Choroid plexus epithelial cell (primary cell): Measurements from ENCODE around the gene STAG1.
A peak's percentile ranks its signal among the peaks of the same experiment; 100 is the strongest.
"Not testable (repeated sequence)": the region's sequence is repeated elsewhere in the genome, so short reads cannot be mapped to it uniquely, and the experiment has no call there.

ENCODE experiments used
- DNase-seq: peaks from one replicate; pipeline ENCODE4 v3.0.0-alpha.2; 2010; ENCODE audit warnings: low read depth
- H3K4me3 ChIP-seq: 2 replicates; pipeline ENCODE4 v1.5.1; 2011; ENCODE audit warnings: low read depth, mild to moderate bottlenecking, control low read depth, low read length, moderate library complexity
- CTCF ChIP-seq: conservative IDR thresholded peaks from 2 replicates; pipeline ENCODE4 v1.5.1; 2011; ENCODE audit warnings: low read depth, mild to moderate bottlenecking, control low read depth, inconsistent platforms, low read length, moderate library complexity

STAG1 gene

GRCh38 chr3:136380530-136380929, 371.6 kb downstream of the STAG1 start:
- H3K4me3 ChIP-seq: no peak overlapping the region
- peak; percentile 22 for DNase-seq
- no peak for TF ChIP-seq CTCF

GRCh38 chr3:136378011-136378410, 374.2 kb downstream of the STAG1 start:
- no peak for TF ChIP-seq CTCF
- no peak for DNase-seq
- no peak overlapping the region for H3K4me3 ChIP-seq

GRCh38 chr3:136377508-136377907, 374.7 kb downstream of the STAG1 start:
- DNase-seq: no peak
- no peak overlapping the region for H3K4me3 ChIP-seq
- no peak for TF ChIP-seq CTCF

- not testable (repeated sequence) for DNase-seq, H3K4me3 ChIP-seq
These were observed 376.4 kb downstream of the STAG1 start for GRCh38 chr3:136375800-136376199.

GRCh38 chr3:136366289-136366688, 385.9 kb downstream of the STAG1 start:
- DNase-seq: peak; percentile 54
- H3K4me3 ChIP-seq: no peak overlapping the region
- TF ChIP-seq CTCF: no peak

GRCh38 chr3:136353461-136353860, 398.7 kb downstream of the STAG1 start:
- no peak for DNase-seq
- TF ChIP-seq CTCF: no peak
- no peak overlapping the region for H3K4me3 ChIP-seq

GRCh38 chr3:136351905-136352304, 400.3 kb downstream of the STAG1 start:
- no peak overlapping the region for H3K4me3 ChIP-seq
- no peak for DNase-seq
- peak; percentile 22 for TF ChIP-seq CTCF

- no peak for TF ChIP-seq CTCF
These were observed 400.8 kb downstream of the STAG1 start for GRCh38 chr3:136351351-136351750.

More at GRCh38 chr3:136351351-136351750, 400.8 kb downstream of the STAG1 start:
- H3K4me3 ChIP-seq: no peak overlapping the region
- DNase-seq: no peak
